Caco-2 (cell line): ENCODE results near the gene SLC25A34. TPM values are rescaled to one million over a fixed set of nuclear protein-coding genes. Genes with fewer than 3 reads are reported as not detected.

Experiments
- BruUV-seq: library from RNA; stranded (reverse); fragments of 400-500 nt; replicated peaks from 2 replicates; lab custom pipeline; 2021; lab: Mats Ljungman, UMichigan
- CTCF ChIA-PET: fragments of 300-600 bp; sonication (Branson Sonifier 250); formaldehyde crosslinking; loops from one replicate; lab custom pipeline; 2022; ENCODE audit warnings: antibody characterized with exemption; lab: Charles Lee
- POLR2A ChIA-PET: fragments of 300-600 bp; sonication (Branson Sonifier 250); formaldehyde crosslinking; loops from one replicate; lab custom pipeline; 2022; ENCODE audit warnings: antibody characterized with exemption; lab: Charles Lee
- DNase-seq, 2 experiments: peaks; one replicate each; pipeline versions ENCODE4 v3.0.0 to v3.0.0-alpha.2; 2020 to 2022
- H3K27me3 ChIP-seq: replicated peaks from 2 replicates; pipeline ENCODE4 v1.6.0; 2011; ENCODE audit warnings: low read length; ENCODE audit not compliant: control insufficient read depth, insufficient read depth
- H3K36me3 ChIP-seq: 2 replicates; pipeline ENCODE4 v1.5.1; 2011; ENCODE audit warnings: low read length; ENCODE audit not compliant: control insufficient read depth, insufficient read depth
- H3K4me1 ChIP-seq: fragments of 250-450 bp; sonication (Bioruptor Pico); 2 replicates; pipeline ENCODE4 v1.5.1; 2020; ENCODE audit warnings: mild to moderate bottlenecking
- H3K4me3 ChIP-seq: 2 replicates; pipeline ENCODE4 v1.5.1; 2011; ENCODE audit warnings: low read depth, mild to moderate bottlenecking, control low read depth, low read length
- H3K9me3 ChIP-seq: fragments of 250-450 bp; sonication (Bioruptor Pico); 2 replicates; pipeline ENCODE4 v1.5.1; 2020; ENCODE audit warnings: mild to moderate bottlenecking, moderate library complexity
- H3K27ac Mint-ChIP-seq: one replicate; pipeline ENCODE4 v1.8.0; 2022; ENCODE audit warnings: mixed read lengths; ENCODE audit not compliant: unreplicated experiment
- H3K27me3 Mint-ChIP-seq: one replicate; pipeline ENCODE4 v1.8.0; 2022; ENCODE audit warnings: mixed read lengths; ENCODE audit not compliant: insufficient read depth, unreplicated experiment
- H3K36me3 Mint-ChIP-seq: one replicate; pipeline ENCODE4 v1.8.0; 2022; ENCODE audit warnings: mild to moderate bottlenecking, mixed read lengths; ENCODE audit not compliant: insufficient read depth, unreplicated experiment
- H3K4me1 Mint-ChIP-seq: one replicate; pipeline ENCODE4 v1.8.0; 2022; ENCODE audit warnings: low read depth, mixed read lengths; ENCODE audit not compliant: unreplicated experiment
- H3K4me3 Mint-ChIP-seq: one replicate; pipeline ENCODE4 v1.8.0; 2022; ENCODE audit warnings: mild to moderate bottlenecking, moderate library complexity, mixed read lengths; ENCODE audit not compliant: unreplicated experiment
- H3K9me3 Mint-ChIP-seq: one replicate; pipeline ENCODE4 v1.8.0; 2022; ENCODE audit warnings: mixed read lengths; ENCODE audit not compliant: unreplicated experiment
- CTCF ChIP-seq, 2 experiments: fragments of 200-600 bp in 1 of 2; IDR thresholded peaks; 1 replicate in 1 of 2; 2 replicates in 1 of 2; pipeline versions ENCODE4 v1.5.1 to v1.8.0; 2011 to 2022; ENCODE audit warnings: antibody characterized with exemption in 1 of 2, control low read depth in 1 of 2, inconsistent platforms in 1 of 2, low read depth in 1 of 2, low read length in 1 of 2, mild to moderate bottlenecking in 1 of 2, moderate library complexity in 1 of 2; ENCODE audit not compliant: insufficient read depth in 1 of 2, severe bottlenecking in 1 of 2, unreplicated experiment in 1 of 2
- intact Hi-C: fragments of 100-400 bp; cut with micrococcal nuclease; formaldehyde crosslinking; loops from one replicate; pipeline ENCODE4 v1.10.0; 2022; ENCODE audit not compliant: unreplicated experiment
- total RNA-seq: library from RNA; stranded (reverse); gene quantifications from 2 replicates; pipeline ENCODE4 v1.2.3, GENCODE V29; 2022

Gene SLC25A34
- total RNA-seq, 1 experiment from 2014 or later: 1.1 TPM

GRCh38 chr1:15728937-15729657 is 7.0 kb upstream of the SLC25A34 start:
- no peaks in the 10 kb centered on the region for H3K36me3 ChIP-seq
- CTCF ChIA-PET: no interaction called here
- intact Hi-C loops: no loop called here
- no peak overlapping the region for H3K4me3 ChIP-seq
- BruUV-seq: no TSS peak
- no peak overlapping the region for H3K4me3 Mint-ChIP-seq
- no peaks in the 10 kb centered on the region; the same call in 1 of the 2 replicates for H3K4me1 ChIP-seq
- H3K9me3 Mint-ChIP-seq: no peaks in the 10 kb centered on the region
- H3K27ac Mint-ChIP-seq: no peak overlapping the region
- H3K9me3 ChIP-seq: no peaks in the 10 kb centered on the region
- H3K36me3 Mint-ChIP-seq: peaks cover 27% of the 10 kb centered on the region
- POLR2A ChIA-PET: no interaction called here
- no peaks in the 10 kb centered on the region for H3K27me3 Mint-ChIP-seq
- no peak for DNase-seq
- TF ChIP-seq CTCF (IDR thresholded peaks at IDR 0.05; ENCODE audit: insufficient read depth in 1 of 2, low read depth in 1 of 2, low read length in 1 of 2, severe bottlenecking in 1 of 2, unreplicated experiment in 1 of 2): no peak
- no peaks in the 10 kb centered on the region for H3K27me3 ChIP-seq
- peaks cover 6% of the 10 kb centered on the region for H3K4me1 Mint-ChIP-seq

GRCh38 chr1:15730423-15730822 is 5.6 kb upstream of the SLC25A34 start:
- peaks cover 6% of the 10 kb centered on the region for H3K4me1 Mint-ChIP-seq
- Histone ChIP-seq H3K9me3 (no peaks in the 10 kb centered on the region), H3K36me3 (no peaks in the 10 kb centered on the region), H3K4me3 (no peak overlapping the region), H3K27me3 (no peaks in the 10 kb centered on the region), H3K4me1 (peaks cover 10% of the 10 kb centered on the region)
- peaks cover 27% of the 10 kb centered on the region for H3K36me3 Mint-ChIP-seq
- H3K9me3 Mint-ChIP-seq: no peaks in the 10 kb centered on the region
- no peaks in the 10 kb centered on the region for H3K27me3 Mint-ChIP-seq
- H3K4me3 Mint-ChIP-seq: no peak overlapping the region
- CTCF ChIA-PET: no interaction called here
- no peak overlapping the region for H3K27ac Mint-ChIP-seq
- no peak for DNase-seq
- TF ChIP-seq CTCF (IDR thresholded peaks at IDR 0.05; ENCODE audit: insufficient read depth in 1 of 2, low read depth in 1 of 2, low read length in 1 of 2, severe bottlenecking in 1 of 2, unreplicated experiment in 1 of 2): no peak
- intact Hi-C loops: no loop called here
- BruUV-seq: no TSS peak
- POLR2A ChIA-PET: no interaction called here

GRCh38 chr1:15730936-15731335 is 5.1 kb upstream of the SLC25A34 start:
- Histone ChIP-seq H3K4me3 (no peak overlapping the region), H3K27me3 (no peaks in the 10 kb centered on the region), H3K9me3 (no peaks in the 10 kb centered on the region), H3K36me3 (no peaks in the 10 kb centered on the region), H3K4me1 (peaks cover 10% of the 10 kb centered on the region)
- Mint-ChIP-seq H3K27ac (no peak overlapping the region), H3K36me3 (peaks cover 27% of the 10 kb centered on the region), H3K4me1 (peaks cover 6% of the 10 kb centered on the region), H3K27me3 (no peaks in the 10 kb centered on the region), H3K4me3 (no peak overlapping the region), H3K9me3 (no peaks in the 10 kb centered on the region)
- ChIA-PET POLR2A (no interaction called here), CTCF (no interaction called here)
- BruUV-seq: no TSS peak
- intact Hi-C loops: no loop called here
- no peak for TF ChIP-seq CTCF (IDR thresholded peaks at IDR 0.05; ENCODE audit: insufficient read depth in 1 of 2, low read depth in 1 of 2, low read length in 1 of 2, severe bottlenecking in 1 of 2, unreplicated experiment in 1 of 2)
- DNase-seq: no peak
